ENCODE data around the gene CLIC5. TPM values are rescaled to one million over a fixed set of nuclear protein-coding genes. Genes with fewer than 3 reads are reported as not detected.

CLIC5 gene
- total and polyA plus RNA-seq, 9 donors, result 8.5 to 15.4 (median 14.2) TPM

DNA sequence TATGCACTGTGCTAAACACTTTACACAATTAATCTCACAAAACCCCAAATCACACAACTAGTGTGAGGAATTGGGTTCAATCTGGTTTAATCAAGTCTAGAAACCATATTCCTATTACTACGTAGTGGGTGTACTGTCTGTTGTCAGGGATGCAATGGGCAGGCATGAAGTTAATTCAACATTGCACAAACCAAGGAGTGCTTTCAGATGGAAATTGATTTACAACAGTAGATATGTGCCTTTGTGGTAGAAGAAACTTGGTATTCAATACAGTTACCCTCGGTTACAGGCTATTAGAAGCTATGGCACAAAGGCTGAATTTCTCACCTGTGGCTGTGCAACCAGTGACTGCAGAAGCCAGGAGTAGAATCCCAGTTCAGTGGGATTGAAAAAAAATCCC, 157.8 kb downstream of the CLIC5 start:
- Histone ChIP-seq H3K27ac (ENCODE audit: low read length) (no peak overlapping the region), H3K36me3 (ENCODE audit: control insufficient read depth, insufficient read depth, low read length) (no peaks in the 10 kb centered on the region), H3K27me3 (ENCODE audit: control insufficient read depth, insufficient read depth, low read length) (no peaks in the 10 kb centered on the region), H3K4me1 (ENCODE audit: control insufficient read depth, insufficient read depth, low read length) (no peaks in the 10 kb centered on the region), H3K9me3 (replicated peaks; ENCODE audit: control insufficient read depth, low read depth, low read length) (no peaks in the 10 kb centered on the region), H3K4me3 (ENCODE audit: low read length) (no peak overlapping the region)
- no peak for DNase-seq
- WGBS (ENCODE audit: insufficient coverage), result no CpG with 5 or more reads among the region's 2 CpGs

GRCh38 chr6:45855642-45856394, 159.8 kb downstream of the CLIC5 start:
- Histone ChIP-seq H3K4me1 (ENCODE audit: control insufficient read depth, insufficient read depth, low read length) (no peaks in the 10 kb centered on the region), H3K4me3 (ENCODE audit: low read length) (no peak overlapping the region), H3K27me3 (ENCODE audit: control insufficient read depth, insufficient read depth, low read length) (no peaks in the 10 kb centered on the region), H3K9me3 (replicated peaks; ENCODE audit: control insufficient read depth, low read depth, low read length) (no peaks in the 10 kb centered on the region), H3K36me3 (ENCODE audit: control insufficient read depth, insufficient read depth, low read length) (no peaks in the 10 kb centered on the region), H3K27ac (ENCODE audit: low read length) (no peak overlapping the region)
- peak; percentile 48 for DNase-seq
- no CpG with 5 or more reads among the region's 3 CpGs for whole genome bisulfite sequencing (ENCODE audit: insufficient coverage)

DNA sequence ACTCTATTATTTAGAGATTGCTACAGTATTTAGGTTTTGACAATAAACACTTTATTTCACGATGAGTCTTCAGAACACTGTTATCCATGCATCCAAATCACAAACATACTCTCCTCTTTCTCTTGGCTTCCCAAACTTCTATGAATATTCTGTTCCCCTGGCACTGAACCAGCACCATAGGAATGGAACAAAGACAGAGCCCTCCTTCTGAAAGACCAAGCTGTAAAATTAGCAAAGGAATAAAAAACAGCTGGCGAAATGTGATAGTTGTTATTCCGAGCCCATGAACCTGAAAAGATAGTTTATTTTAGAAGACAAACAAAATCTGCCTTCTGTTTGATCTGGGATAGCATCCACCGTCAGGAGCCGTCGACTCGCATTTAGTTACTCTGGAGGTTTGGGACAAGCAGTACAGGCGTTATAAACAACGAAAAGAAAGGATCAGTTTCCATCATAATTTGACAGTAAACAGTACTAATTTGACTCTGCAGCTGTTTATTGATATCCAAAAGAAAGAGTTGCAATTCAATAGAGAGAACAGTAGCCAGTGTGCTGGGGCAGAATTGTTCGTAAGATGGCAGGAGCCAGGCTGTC, 161.4 kb downstream of the CLIC5 start:
- DNase-seq, result peak; percentile 46
- H3K9me3 ChIP-seq (replicated peaks; ENCODE audit: control insufficient read depth, low read depth, low read length), result no peaks in the 10 kb centered on the region
- WGBS (ENCODE audit: insufficient coverage), result 43% methylated on average over 2 of the region's 10 CpGs
- no peak overlapping the region for H3K27ac ChIP-seq (ENCODE audit: low read length)
- H3K36me3 ChIP-seq (ENCODE audit: control insufficient read depth, insufficient read depth, low read length), result no peaks in the 10 kb centered on the region
- no peaks in the 10 kb centered on the region for H3K4me1 ChIP-seq (ENCODE audit: control insufficient read depth, insufficient read depth, low read length)
- H3K4me3 ChIP-seq (ENCODE audit: low read length), result no peak overlapping the region
- no peaks in the 10 kb centered on the region for H3K27me3 ChIP-seq (ENCODE audit: control insufficient read depth, insufficient read depth, low read length)

DNA sequence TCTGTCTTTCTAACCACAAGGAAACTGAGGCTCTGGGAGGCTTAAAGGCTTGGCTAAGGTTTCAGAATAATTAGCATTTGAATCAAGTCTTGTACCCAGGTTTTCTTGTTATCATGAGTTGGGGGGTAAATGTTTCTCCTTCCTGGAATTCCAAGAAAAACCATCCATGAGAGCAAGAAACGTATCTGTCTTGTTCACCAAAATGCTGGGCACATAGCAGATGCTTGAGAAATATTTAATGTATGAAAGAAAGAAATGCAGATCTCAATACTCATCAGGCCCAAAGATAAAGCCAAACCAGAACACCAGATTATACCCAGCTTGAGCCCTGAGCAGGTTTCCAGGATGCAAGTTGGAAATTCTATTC, 164.6 kb downstream of the CLIC5 start:
- WGBS (ENCODE audit: insufficient coverage), result no CpG with 5 or more reads among the region's 1 CpG
- no peaks in the 10 kb centered on the region for H3K27me3 ChIP-seq (ENCODE audit: control insufficient read depth, insufficient read depth, low read length)
- no peaks in the 10 kb centered on the region for H3K9me3 ChIP-seq (replicated peaks; ENCODE audit: control insufficient read depth, low read depth, low read length)
- DNase-seq, result no peak
- no peak overlapping the region for H3K27ac ChIP-seq (ENCODE audit: low read length)
- H3K4me3 ChIP-seq (ENCODE audit: low read length), result no peak overlapping the region
- no peaks in the 10 kb centered on the region for H3K36me3 ChIP-seq (ENCODE audit: control insufficient read depth, insufficient read depth, low read length)
- H3K4me1 ChIP-seq (ENCODE audit: control insufficient read depth, insufficient read depth, low read length), result no peaks in the 10 kb centered on the region

GRCh38 chr6:45850378-45851033, 165.2 kb downstream of the CLIC5 start:
- no peaks in the 10 kb centered on the region for H3K4me1 ChIP-seq (ENCODE audit: control insufficient read depth, insufficient read depth, low read length)
- no CpG with 5 or more reads among the region's 8 CpGs for WGBS (ENCODE audit: insufficient coverage)
- DNase-seq, result no peak
- no peaks in the 10 kb centered on the region for H3K9me3 ChIP-seq (replicated peaks; ENCODE audit: control insufficient read depth, low read depth, low read length)
- H3K36me3 ChIP-seq (ENCODE audit: control insufficient read depth, insufficient read depth, low read length), result no peaks in the 10 kb centered on the region
- no peak overlapping the region for H3K4me3 ChIP-seq (ENCODE audit: low read length)
- H3K27ac ChIP-seq (ENCODE audit: low read length), result no peak overlapping the region
- H3K27me3 ChIP-seq (ENCODE audit: control insufficient read depth, insufficient read depth, low read length), result no peaks in the 10 kb centered on the region

DNA sequence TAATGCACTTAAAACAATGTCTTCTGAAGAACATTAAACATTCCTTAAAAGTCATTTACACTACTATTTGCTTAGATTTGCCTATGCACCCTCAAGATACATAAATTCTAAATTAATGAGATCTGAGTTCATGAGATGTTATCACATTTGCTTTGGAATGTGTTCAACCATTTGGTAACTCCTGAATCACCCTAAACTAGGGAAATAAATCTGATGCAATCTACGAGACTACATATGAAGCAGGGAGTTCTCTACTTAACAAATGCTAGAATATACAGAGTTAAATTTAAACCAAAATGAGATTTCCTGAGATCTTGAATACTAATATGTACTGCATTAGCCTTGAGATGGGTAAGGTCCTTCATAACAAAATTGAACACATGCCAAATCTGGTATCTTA, 170.1 kb downstream of the CLIC5 start:
- H3K27ac ChIP-seq (ENCODE audit: low read length), result no peak overlapping the region
- no peaks in the 10 kb centered on the region for H3K36me3 ChIP-seq (ENCODE audit: control insufficient read depth, insufficient read depth, low read length)
- H3K9me3 ChIP-seq (replicated peaks; ENCODE audit: control insufficient read depth, low read depth, low read length), result no peaks in the 10 kb centered on the region
- H3K27me3 ChIP-seq (ENCODE audit: control insufficient read depth, insufficient read depth, low read length), result no peaks in the 10 kb centered on the region
- no peaks in the 10 kb centered on the region for H3K4me1 ChIP-seq (ENCODE audit: control insufficient read depth, insufficient read depth, low read length)
- no CpG with 5 or more reads among the region's 1 CpG for WGBS (ENCODE audit: insufficient coverage)
- H3K4me3 ChIP-seq (ENCODE audit: low read length), result no peak overlapping the region
- no peak for DNase-seq

- H3K9me3 ChIP-seq (replicated peaks; ENCODE audit: control insufficient read depth, low read depth, low read length), result no peaks in the 10 kb centered on the region
- no peak for DNase-seq
- WGBS (ENCODE audit: insufficient coverage), result 68% methylated on average over 3 of the region's 8 CpGs
These were observed 170.7 kb downstream of the CLIC5 start for GRCh38 chr6:45844986-45845385.

DNA sequence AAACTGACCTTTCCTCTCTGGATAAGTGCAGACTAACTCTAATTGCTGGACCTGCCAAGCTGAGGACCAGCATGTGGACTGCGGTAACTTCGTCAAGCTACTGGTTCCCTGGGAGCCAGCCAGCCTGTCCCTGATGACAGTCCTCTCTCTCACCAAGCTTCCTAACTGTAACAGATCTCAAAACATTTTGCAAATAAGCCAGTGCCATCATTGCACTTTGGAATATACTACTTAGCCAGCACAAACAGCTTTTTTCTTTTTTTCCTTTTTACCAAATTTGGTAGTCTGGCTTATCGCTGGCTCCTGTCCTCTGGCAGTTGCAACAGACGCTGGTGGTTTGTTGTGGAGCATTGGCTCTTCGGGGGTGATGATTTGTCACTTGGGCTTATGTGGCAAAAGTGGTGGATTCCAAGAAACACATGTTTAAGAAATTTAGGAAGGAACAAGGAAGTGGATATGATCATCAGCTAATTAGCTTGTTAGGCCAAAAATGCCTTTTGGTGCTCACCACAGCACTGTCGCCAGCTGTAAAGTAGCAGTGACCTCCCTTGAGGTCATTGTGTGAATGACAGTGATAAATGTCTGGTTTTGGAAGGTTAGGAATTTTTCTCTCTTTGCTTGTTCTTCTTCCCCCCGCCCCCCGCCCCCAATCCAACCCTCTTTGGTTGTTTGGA, 171.7 kb downstream of the CLIC5 start:
- H3K27me3 ChIP-seq (ENCODE audit: control insufficient read depth, insufficient read depth, low read length), result no peaks in the 10 kb centered on the region
- no peak overlapping the region for H3K27ac ChIP-seq (ENCODE audit: low read length)
- WGBS (ENCODE audit: insufficient coverage), result 69% methylated on average over 6 of the region's 8 CpGs
- no peaks in the 10 kb centered on the region for H3K9me3 ChIP-seq (replicated peaks; ENCODE audit: control insufficient read depth, low read depth, low read length)
- H3K36me3 ChIP-seq (ENCODE audit: control insufficient read depth, insufficient read depth, low read length), result no peaks in the 10 kb centered on the region
- DNase-seq, result no peak
- H3K4me3 ChIP-seq (ENCODE audit: low read length), result no peak overlapping the region
- H3K4me1 ChIP-seq (ENCODE audit: control insufficient read depth, insufficient read depth, low read length), result no peaks in the 10 kb centered on the region

More at GRCh38 chr6:45844986-45845385, 170.7 kb downstream of the CLIC5 start:
- Histone ChIP-seq H3K4me3 (ENCODE audit: low read length) (no peak overlapping the region), H3K27me3 (ENCODE audit: control insufficient read depth, insufficient read depth, low read length) (no peaks in the 10 kb centered on the region), H3K4me1 (ENCODE audit: control insufficient read depth, insufficient read depth, low read length) (no peaks in the 10 kb centered on the region), H3K36me3 (ENCODE audit: control insufficient read depth, insufficient read depth, low read length) (no peaks in the 10 kb centered on the region), H3K27ac (ENCODE audit: low read length) (no peak overlapping the region)

GRCh38 chr6:45841062-45841461, 174.6 kb downstream of the CLIC5 start:
- no peak overlapping the region for H3K4me3 ChIP-seq (ENCODE audit: low read length)

GRCh38 chr6:45838996-45839395, 176.7 kb downstream of the CLIC5 start:
- Histone ChIP-seq H3K4me3 (ENCODE audit: low read length) (no peak overlapping the region), H3K36me3 (ENCODE audit: control insufficient read depth, insufficient read depth, low read length) (no peaks in the 10 kb centered on the region), H3K4me1 (ENCODE audit: control insufficient read depth, insufficient read depth, low read length) (no peaks in the 10 kb centered on the region), H3K9me3 (replicated peaks; ENCODE audit: control insufficient read depth, low read depth, low read length) (no peaks in the 10 kb centered on the region), H3K27me3 (ENCODE audit: control insufficient read depth, insufficient read depth, low read length) (no peaks in the 10 kb centered on the region), H3K27ac (ENCODE audit: low read length) (no peak overlapping the region)
- DNase-seq, result no peak
- 80% methylated on average over 1 of the region's 2 CpGs for whole genome bisulfite sequencing (ENCODE audit: insufficient coverage)

More at GRCh38 chr6:45841062-45841461, 174.6 kb downstream of the CLIC5 start:
- 86% methylated on average over 1 of the region's 3 CpGs for whole genome bisulfite sequencing (ENCODE audit: insufficient coverage)
- H3K27me3 ChIP-seq (ENCODE audit: control insufficient read depth, insufficient read depth, low read length), result no peaks in the 10 kb centered on the region
- no peaks in the 10 kb centered on the region for H3K36me3 ChIP-seq (ENCODE audit: control insufficient read depth, insufficient read depth, low read length)
- no peaks in the 10 kb centered on the region for H3K4me1 ChIP-seq (ENCODE audit: control insufficient read depth, insufficient read depth, low read length)
- H3K27ac ChIP-seq (ENCODE audit: low read length), result no peak overlapping the region
- no peaks in the 10 kb centered on the region for H3K9me3 ChIP-seq (replicated peaks; ENCODE audit: control insufficient read depth, low read depth, low read length)
- no peak for DNase-seq

Data from muscle of leg (tissue), 11 donors.